ENCODE measurements around the gene ALKBH6.

The ALKBH6 gene

DNA sequence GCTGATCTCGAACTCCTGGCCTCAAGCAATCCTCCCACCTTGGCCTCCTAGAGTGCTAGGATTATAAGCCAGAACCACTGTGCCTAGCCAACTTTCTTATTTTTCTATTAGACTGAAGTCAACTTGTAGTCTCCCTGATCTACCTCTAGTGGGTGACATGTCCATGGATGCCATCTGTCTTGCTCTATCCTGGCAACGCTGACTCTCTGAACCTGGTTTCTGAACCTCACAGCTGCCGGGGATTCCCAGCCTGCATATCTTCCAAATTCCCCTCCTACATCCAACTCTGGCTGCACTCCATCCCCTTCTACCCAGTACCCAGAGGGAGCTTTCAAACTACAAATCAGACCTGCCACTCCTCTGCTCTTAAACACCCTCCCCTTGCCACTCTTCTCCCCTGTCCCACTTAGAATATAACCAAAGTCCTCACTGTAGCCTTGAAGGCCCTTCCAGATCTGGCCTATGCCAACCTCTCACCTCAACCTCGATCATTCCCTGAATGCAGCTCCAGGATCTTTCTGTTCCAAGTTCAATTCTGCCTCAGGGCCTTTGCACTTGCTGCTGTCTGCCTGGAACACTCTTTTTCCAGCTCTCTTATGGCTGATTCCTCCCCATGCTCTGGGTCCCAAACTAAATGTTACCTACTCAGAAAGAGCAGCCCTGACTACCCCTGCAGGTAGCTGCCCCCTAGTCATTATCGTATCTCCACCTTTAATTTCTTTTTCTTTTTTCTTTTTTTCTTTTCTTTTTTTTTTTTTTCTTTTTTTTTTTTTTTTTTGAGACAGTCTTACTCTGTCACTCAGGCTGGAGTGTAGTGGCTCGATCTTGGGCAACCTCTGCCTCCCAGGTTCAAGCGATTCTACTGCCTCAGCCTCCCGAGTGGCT is 16.5 kb upstream of the ALKBH6 start:
- no peak for DNase-seq

GRCh38 chr19:36028313-36029041 is 14.5 kb upstream of the ALKBH6 start:
- no peak for DNase-seq

GRCh38 chr19:36027696-36028095 is 13.7 kb upstream of the ALKBH6 start:
- DNase-seq, result no peak

- no peak for DNase-seq
Observed at GRCh38 chr19:36026091-36026876, 12.3 kb upstream of the ALKBH6 start.

DNA sequence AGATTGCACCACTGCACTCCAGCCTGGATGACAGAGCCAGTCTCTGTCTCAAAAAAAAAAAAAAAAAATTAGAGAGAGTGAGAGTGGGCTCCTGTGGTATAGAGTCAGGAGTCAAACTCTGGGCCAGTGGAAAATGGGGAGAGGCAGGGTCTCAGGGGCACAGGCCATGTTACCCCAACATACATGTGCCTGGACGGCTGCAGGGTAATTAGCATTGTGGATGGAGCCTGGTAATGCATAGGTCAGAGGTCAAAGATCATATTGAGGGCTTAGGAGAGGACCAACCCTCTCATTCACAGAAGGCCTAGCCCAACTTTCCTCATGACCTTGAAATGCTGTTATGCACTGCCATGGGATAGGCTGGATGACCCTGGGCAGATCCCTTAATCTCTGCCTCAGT is 11.5 kb upstream of the ALKBH6 start:
- no peak for DNase-seq

- DNase-seq, result no peak
Observed at GRCh38 chr19:36023432-36023831, 9.4 kb upstream of the ALKBH6 start.

DNA sequence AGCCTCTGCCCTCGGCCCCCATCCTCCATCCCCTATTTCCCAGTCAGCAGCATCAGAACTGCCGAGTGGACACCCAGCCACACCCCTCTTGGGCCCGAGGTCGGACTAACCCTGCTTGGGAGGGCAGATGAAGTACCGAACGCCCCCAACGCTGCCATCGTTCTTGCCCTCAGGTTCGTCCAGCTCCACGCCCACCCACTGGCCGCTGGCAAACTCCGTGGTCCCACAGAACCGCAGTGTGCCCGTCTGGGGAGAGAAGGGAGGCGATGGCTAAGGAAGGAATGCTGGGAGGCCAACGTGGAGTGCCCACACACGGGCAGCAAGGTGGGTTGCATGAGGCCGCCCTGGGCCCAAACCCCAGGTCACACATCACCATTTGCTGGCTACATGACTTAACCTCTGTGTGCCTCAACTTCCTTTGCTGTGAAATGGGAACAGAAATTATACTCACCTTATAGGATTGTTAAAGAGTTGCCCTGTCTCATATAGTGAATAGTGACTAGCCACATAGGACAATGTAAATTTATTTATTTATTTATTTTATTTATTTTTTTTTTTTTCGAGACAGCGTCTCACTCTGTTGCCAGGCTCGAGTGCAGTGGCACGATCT is 5.2 kb upstream of the ALKBH6 start:
- no peak for DNase-seq

- no peak for DNase-seq
Observed at GRCh38 chr19:36013280-36014011, 567 bp downstream of the ALKBH6 start.

GRCh38 chr19:36010402-36010801 is 3.6 kb downstream of the ALKBH6 start:
- DNase-seq, result no peak

- no peak for DNase-seq
Observed at GRCh38 chr19:36009633-36010379, 4.2 kb downstream of the ALKBH6 start.

GRCh38 chr19:36009220-36009619 is 4.8 kb downstream of the ALKBH6 start:
- DNase-seq, result peak; percentile 64

GRCh38 chr19:36008336-36008978 is 5.6 kb downstream of the ALKBH6 start, which contains the start of gene SYNE4:
Gene SYNE4 (minus strand): TSS chr19:36008813. CDS start chr19:36008681, 132 bp downstream.
- DNase-seq, result no peak

GRCh38 chr19:36006955-36007354 is 7.1 kb downstream of the ALKBH6 start:
- no peak for DNase-seq

- no peak for DNase-seq
Observed at GRCh38 chr19:36003284-36003683, 10.7 kb downstream of the ALKBH6 start.

DNA sequence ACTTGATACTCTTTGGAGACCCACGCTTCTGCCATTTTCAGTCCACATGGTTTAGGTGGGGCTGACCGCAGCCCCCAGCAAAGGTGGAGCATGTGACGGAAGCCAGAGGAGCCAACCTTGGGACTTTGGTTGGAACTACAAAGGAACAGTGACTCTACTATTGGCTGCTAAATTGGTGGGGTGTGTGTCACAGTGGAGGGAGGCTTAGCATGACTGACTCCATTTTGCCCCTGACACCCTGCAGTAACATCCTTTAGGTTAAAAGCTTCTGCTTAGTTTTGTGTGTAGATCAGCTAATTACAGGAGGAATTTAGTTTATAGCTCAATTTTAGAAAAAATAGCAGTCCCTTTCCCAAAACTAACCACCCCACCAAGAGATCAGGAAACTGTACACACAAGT is 12.4 kb downstream of the ALKBH6 start:
- DNase-seq, result no peak

DNA sequence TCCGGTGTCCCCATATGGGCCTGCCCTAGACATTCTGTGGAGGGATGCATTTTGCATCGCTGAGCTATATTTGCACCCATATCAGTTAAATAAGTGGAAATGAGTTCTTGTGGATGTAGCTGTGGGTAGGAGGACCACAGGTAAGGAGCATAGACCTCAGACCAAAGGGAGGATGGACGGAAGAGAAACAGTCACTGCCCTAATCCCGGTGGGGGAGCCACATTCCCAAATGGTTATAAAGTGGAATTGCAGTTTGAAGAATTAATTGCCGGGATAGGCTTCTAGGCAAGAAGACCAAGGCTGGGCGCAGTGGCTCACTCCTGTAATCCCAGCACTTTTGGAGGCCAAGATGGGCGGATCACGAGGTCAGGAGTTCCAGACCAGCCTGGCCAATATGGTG is 17.2 kb downstream of the ALKBH6 start:
- DNase-seq, result no peak

- DNase-seq, result peak; percentile 96
Observed at GRCh38 chr19:35995048-35995993, 18.7 kb downstream of the ALKBH6 start, which contains the start of gene SDHAF1. Gene SDHAF1 (plus strand): TSS chr19:35995188. CDS start chr19:35995275, 87 bp downstream.

DNA sequence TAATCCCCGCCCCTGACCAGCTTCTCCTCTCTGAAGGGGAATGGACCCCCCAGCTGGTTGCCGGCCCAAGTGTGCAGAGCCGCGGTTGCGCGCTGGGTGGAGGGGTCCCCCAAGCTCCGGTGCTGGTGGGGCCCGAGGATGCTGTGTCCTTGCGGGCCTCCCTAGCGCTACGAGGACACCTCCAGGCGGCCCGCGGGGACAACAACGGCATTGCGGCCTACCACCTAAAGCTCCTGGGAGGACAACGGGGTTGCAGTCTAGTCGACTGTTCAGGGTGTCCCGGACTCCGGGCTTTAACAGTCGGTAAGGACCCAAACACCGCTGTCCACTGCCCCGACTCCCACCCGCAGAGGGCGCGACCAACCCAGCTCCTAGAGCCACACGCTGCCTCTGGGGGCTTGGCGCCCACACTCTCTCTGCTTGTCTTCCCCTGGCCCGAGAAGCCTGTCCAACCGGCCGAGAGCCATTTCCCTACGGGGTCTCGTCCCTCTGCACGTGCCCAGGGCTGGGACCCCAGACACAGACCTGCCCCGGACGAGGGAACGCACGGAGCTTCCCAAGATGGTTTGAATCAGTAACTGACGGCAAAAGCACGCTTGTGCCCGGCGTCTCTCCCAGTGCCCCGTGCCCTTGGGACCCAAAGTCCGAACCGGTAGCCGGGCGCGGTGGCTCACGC is 20.0 kb downstream of the ALKBH6 start:
- no peak for DNase-seq
